ENCODE results near the gene BRMS1L. TPM values are rescaled to one million over a fixed set of nuclear protein-coding genes. Genes with fewer than 3 reads are reported as not detected.

BRMS1L gene
- total RNA-seq, 1 experiment from 2014 or later, result 8.0 TPM

GRCh38 chr14:35818346-35819115, 7.6 kb upstream of the BRMS1L start:
- no peaks in the 10 kb centered on the region for H3F3A ChIP-seq (ENCODE audit: insufficient read depth, low read depth)
- H3K9me2 ChIP-seq (ENCODE audit: insufficient read depth), result no peaks in the 10 kb centered on the region
- ChIA-PET POLR2A (ENCODE audit: unreplicated experiment) (interaction anchor here (0.6 kb wide), 2 partner anchors 1223 to 1264 kb away, joined by 3 to 7 read pairs; no protein-coding TSS in a partner anchor), CTCF (interaction anchor here (0.6 to 0.9 kb wide), 5 partner anchors 8 to 575 kb away, joined by 3 to 5 read pairs (median 4); no protein-coding TSS in a partner anchor)
- no peaks in the 10 kb centered on the region for H3K36me3 ChIP-seq (ENCODE audit: low read depth)
- H4K20me1 ChIP-seq (ENCODE audit: insufficient read depth), result no peaks in the 10 kb centered on the region
- no peaks in the 10 kb centered on the region for H3K4me1 ChIP-seq (replicated peaks; ENCODE audit: insufficient read depth)
- no peaks in the 10 kb centered on the region for H3K27me3 ChIP-seq (ENCODE audit: insufficient read depth, low read depth)
- H2AFZ ChIP-seq, result no peak overlapping the region
- TF ChIP-seq EZH2 (IDR thresholded peaks at IDR 0.05; ENCODE audit: low read depth) (no peak), CTCF (conservative IDR thresholded peaks at IDR 0.05) (peak; percentile 65)
- H3K27ac ChIP-seq, result no peak overlapping the region
- intact Hi-C loops (cut with micrococcal nuclease; ENCODE audit: unreplicated experiment), result no loop called here
- H3K9me3 ChIP-seq (ENCODE audit: insufficient read depth, low read depth), result no peaks in the 10 kb centered on the region
- no peak overlapping the region for H3K4me2 ChIP-seq
- no peak overlapping the region for H3K4me3 ChIP-seq
- BruUV-seq (replicated peaks), result no TSS peak
- peak in 1 of 2 experiments; percentile 16 for DNase-seq
- no peaks in the 10 kb centered on the region for H3K79me2 ChIP-seq (ENCODE audit: low read depth)

- no peaks in the 10 kb centered on the region for H3K4me1 ChIP-seq (replicated peaks; ENCODE audit: insufficient read depth)
- H3F3A ChIP-seq (ENCODE audit: insufficient read depth, low read depth), result no peaks in the 10 kb centered on the region
- ChIA-PET CTCF (interaction anchor here (0.7 kb wide), 1 partner anchor 576 kb away, joined by 4 read pairs; no protein-coding TSS in a partner anchor), POLR2A (ENCODE audit: unreplicated experiment) (no interaction called here)
- H2AFZ ChIP-seq, result no peak overlapping the region
- H3K9me2 ChIP-seq (ENCODE audit: insufficient read depth), result no peaks in the 10 kb centered on the region
- no peaks in the 10 kb centered on the region for H3K79me2 ChIP-seq (ENCODE audit: low read depth)
- H4K20me1 ChIP-seq (ENCODE audit: insufficient read depth), result no peaks in the 10 kb centered on the region
- intact Hi-C loops (cut with micrococcal nuclease; ENCODE audit: unreplicated experiment), result no loop called here
- no peak overlapping the region for H3K4me2 ChIP-seq
- H3K36me3 ChIP-seq (ENCODE audit: low read depth), result no peaks in the 10 kb centered on the region
- H3K27me3 ChIP-seq (ENCODE audit: insufficient read depth, low read depth), result no peaks in the 10 kb centered on the region
- H3K9me3 ChIP-seq (ENCODE audit: insufficient read depth, low read depth), result no peaks in the 10 kb centered on the region
- H3K27ac ChIP-seq, result no peak overlapping the region
- no TSS peak for BruUV-seq (replicated peaks)
- DNase-seq, result no peak
- TF ChIP-seq CTCF (conservative IDR thresholded peaks at IDR 0.05) (no peak), EZH2 (IDR thresholded peaks at IDR 0.05; ENCODE audit: low read depth) (no peak)
- no peak overlapping the region for H3K4me3 ChIP-seq
Observed at GRCh38 chr14:35819591-35820540, 6.3 kb upstream of the BRMS1L start.

Measured in PC-9 (cell line).